ENCODE results near the gene SLC22A2. TPM values are rescaled to one million over a fixed set of nuclear protein-coding genes. Genes with fewer than 3 reads are reported as not detected.

SLC22A2 gene
- not detected in 2 replicates for total RNA-seq
- not detected in 2 replicates for polyA plus RNA-seq
- polyA plus RNA-seq (2011; cell fraction: cytosol; rRNA removed), result not detected in 2 replicates
- not detected in 2 replicates for polyA plus RNA-seq (2011; cell fraction: nucleus; rRNA removed)
- polyA plus RNA-seq (2012), result not detected in 2 replicates
- not detected in 2 replicates for polyA minus RNA-seq
- not detected for polyA minus RNA-seq (2011; cell fraction: cytosol; rRNA and poly(A)+ RNA removed)
- not detected in 2 replicates for polyA minus RNA-seq (2011; cell fraction: nucleus; rRNA and poly(A)+ RNA removed)
- not detected for Bru-seq, nascent RNA
- not detected for BruChase-seq, experiment 1, labeled RNA remaining after a 6-hour chase
- not detected for BruChase-seq, experiment 2, labeled RNA remaining after a 2-hour chase
- long read RNA-seq, result 0 reads

DNA sequence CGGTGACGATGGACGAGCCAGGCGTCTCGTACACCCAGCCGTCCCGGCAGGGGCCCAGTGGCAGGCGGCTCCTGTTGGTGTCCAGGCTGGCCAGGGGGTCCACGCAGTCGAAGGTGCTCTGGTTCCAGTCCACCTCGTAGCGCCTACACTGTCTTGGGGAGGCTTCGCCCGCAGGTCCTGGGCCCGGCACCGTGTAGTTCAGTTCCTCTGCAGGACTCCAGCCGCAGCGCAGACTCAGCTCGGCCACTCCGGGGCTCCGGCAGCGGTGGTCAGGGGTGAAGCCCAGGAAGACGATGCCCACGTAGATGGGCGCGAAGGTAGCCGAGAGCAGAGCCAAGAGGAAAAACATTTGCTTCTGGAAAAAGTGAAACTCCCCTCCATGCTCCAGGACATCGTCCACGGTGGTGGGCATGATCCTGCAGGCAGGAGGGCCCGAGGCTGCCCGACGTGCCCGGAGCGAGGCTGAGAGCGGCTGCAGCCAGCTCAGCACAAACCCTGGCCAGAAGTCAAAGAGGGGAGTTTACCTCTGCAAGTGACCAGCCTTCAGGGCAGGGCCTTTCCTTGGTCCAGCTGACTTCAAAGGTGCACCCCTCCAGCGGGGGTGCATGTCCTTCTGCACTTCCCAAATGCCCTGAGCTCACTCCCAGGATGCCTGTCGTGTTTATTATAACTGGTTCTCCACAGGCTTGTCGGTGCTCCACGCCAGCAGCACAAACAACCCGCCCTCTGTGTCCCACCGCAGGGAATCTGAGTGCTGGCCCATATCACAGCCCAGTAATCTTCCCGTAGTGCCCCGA is at the start of gene SLC22A2:
SLC22A2 (minus strand) TSS at position 476 of the 797 bp plus-strand sequence; CDS start at position 412, 64 bp downstream.
- TF ChIP-seq EZH2 (IDR thresholded peaks at IDR 0.05; ENCODE audit: borderline replicate concordance, low read depth, low read length, severe bottlenecking) (no peak), FOS (IDR thresholded peaks at IDR 0.05; ENCODE audit: borderline replicate concordance, insufficient read depth, low read length) (no peak), POLR2AphosphoS5 (IDR thresholded peaks at IDR 0.05; ENCODE audit: insufficient read depth, low read depth, low read length) (no peak), GATA2 (IDR thresholded peaks at IDR 0.05; ENCODE audit: insufficient read depth, insufficient read length, low read depth, low read length) (no peak), POLR2A (IDR thresholded peaks at IDR 0.05; ENCODE audit: low read depth, low read length) (no peak), JUN (IDR thresholded peaks at IDR 0.05; ENCODE audit: borderline replicate concordance, insufficient read depth, insufficient read length, low read depth) (no peak), MYC (IDR thresholded peaks at IDR 0.05; ENCODE audit: low read depth, low read length) (no peak)
- TF ChIP-seq, protein P1, sequence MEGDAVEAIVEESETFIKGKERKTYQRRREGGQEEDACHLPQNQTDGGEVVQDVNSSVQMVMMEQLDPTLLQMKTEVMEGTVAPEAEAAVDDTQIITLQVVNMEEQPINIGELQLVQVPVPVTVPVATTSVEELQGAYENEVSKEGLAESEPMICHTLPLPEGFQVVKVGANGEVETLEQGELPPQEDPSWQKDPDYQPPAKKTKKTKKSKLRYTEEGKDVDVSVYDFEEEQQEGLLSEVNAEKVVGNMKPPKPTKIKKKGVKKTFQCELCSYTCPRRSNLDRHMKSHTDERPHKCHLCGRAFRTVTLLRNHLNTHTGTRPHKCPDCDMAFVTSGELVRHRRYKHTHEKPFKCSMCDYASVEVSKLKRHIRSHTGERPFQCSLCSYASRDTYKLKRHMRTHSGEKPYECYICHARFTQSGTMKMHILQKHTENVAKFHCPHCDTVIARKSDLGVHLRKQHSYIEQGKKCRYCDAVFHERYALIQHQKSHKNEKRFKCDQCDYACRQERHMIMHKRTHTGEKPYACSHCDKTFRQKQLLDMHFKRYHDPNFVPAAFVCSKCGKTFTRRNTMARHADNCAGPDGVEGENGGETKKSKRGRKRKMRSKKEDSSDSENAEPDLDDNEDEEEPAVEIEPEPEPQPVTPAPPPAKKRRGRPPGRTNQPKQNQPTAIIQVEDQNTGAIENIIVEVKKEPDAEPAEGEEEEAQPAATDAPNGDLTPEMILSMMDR (IDR thresholded peaks at IDR 0.05; ENCODE audit: extremely low read depth in 1 of 2, insufficient read depth in 1 of 2, low read depth in 1 of 2, low read length in 2 of 2), result no peak
- TF ChIP-seq, protein P2, sequence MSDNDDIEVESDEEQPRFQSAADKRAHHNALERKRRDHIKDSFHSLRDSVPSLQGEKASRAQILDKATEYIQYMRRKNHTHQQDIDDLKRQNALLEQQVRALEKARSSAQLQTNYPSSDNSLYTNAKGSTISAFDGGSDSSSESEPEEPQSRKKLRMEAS (IDR thresholded peaks at IDR 0.05; ENCODE audit: insufficient read depth, insufficient read length), result no peak

More for the DNA sequence above, at the start of gene SLC22A2:
- H4K20me1 ChIP-seq (replicated peaks; ENCODE audit: control insufficient read depth, extremely low read depth, insufficient read depth, low read length), result no peaks in the 10 kb centered on the region
- H3K9ac ChIP-seq (replicated peaks; ENCODE audit: extremely low read depth, insufficient read depth, low read length), result no peak within 1 kb of the TSS
- H3K4me2 ChIP-seq (ENCODE audit: insufficient read depth, low read length), result no peak within 1 kb of the TSS
- POLR2A ChIA-PET, result no interaction called here
- H2AFZ ChIP-seq (ENCODE audit: low read depth, low read length), result no peak within 1 kb of the TSS
- H3K27me3 ChIP-seq (ENCODE audit: control insufficient read depth in 2 of 2, insufficient read depth in 2 of 2, low read length in 2 of 2), result no peaks in the 10 kb centered on the region
- dilution Hi-C loops (cut with MboI; ENCODE audit: extremely low pct_ligation_motif_present, low sequenced_read_pairs) (no loop called here), intact Hi-C loops (cut with micrococcal nuclease) (no loop called here)
- no peaks in the 10 kb centered on the region for H3K4me1 ChIP-seq (ENCODE audit: control insufficient read depth, extremely low read depth, insufficient read depth, low read length)
- H3K27ac ChIP-seq (ENCODE audit: insufficient read depth, low read depth, low read length), result no peak within 1 kb of the TSS
- no peaks in the 10 kb centered on the region for H3K36me3 ChIP-seq (ENCODE audit: control insufficient read depth in 2 of 2, extremely low read depth in 1 of 2, insufficient read depth in 2 of 2, low read length in 2 of 2)
- H3K9me1 ChIP-seq (replicated peaks; ENCODE audit: control insufficient read depth, extremely low read depth, insufficient read depth, low read length), result no peaks in the 10 kb centered on the region
- H3K4me3 ChIP-seq (replicated peaks in 1 of 3; ENCODE audit: insufficient read depth in 1 of 3, low read depth in 1 of 3, low read length in 3 of 3), result no peak within 1 kb of the TSS
- FAIRE-seq, result no peak
- CTCF ChIA-PET, result no interaction called here
- H3K9me3 ChIP-seq (replicated peaks; ENCODE audit: control insufficient read depth, insufficient read depth, low read length), result peaks cover 5% of the 10 kb centered on the region
- no peak for DNase-seq (ENCODE audit: low read depth, low spot score)
- BruUV-seq (replicated peaks), result no TSS peak
- H3K79me2 ChIP-seq (ENCODE audit: control insufficient read depth, insufficient read depth, low read length), result no peaks in the 10 kb centered on the region

Measured in endothelial cell of umbilical vein (primary cell).